SK-N-SH (cell line): ENCODE data around the gene GUCA1A. TPM values are rescaled to one million over a fixed set of nuclear protein-coding genes. Genes with fewer than 3 reads are reported as not detected.

Source experiments
- CTCF ChIA-PET: fragments of 300-600, 350-600 bp; formaldehyde crosslinking; extraction: SDS; loops from one replicate; lab custom pipeline; 2021; lab: Yijun Ruan, JAX
- POLR2A ChIA-PET: fragments of 350-600 bp; sonication (Branson Sonifier 250); formaldehyde crosslinking; extraction: SDS; loops from one replicate; lab custom pipeline; 2020; ENCODE audit warnings: antibody characterized with exemption, inconsistent platforms; lab: Yijun Ruan, JAX
- DNase-seq: peaks from one replicate; pipeline ENCODE4 v3.0.0; 2012
- H2AFZ ChIP-seq: fragments of 200-600 bp; sonication (generic); 2 replicates; pipeline ENCODE4 v1.8.1; 2016; ENCODE audit warnings: antibody characterized with exemption, mild to moderate bottlenecking, low read depth
- H3F3A ChIP-seq: fragments of 200-600 bp; sonication (generic); replicated peaks from 2 replicates; pipeline ENCODE3; 2016; ENCODE audit warnings: antibody characterized with exemption, mild to moderate bottlenecking; ENCODE audit not compliant: insufficient read depth
- H3K27ac ChIP-seq, 2 experiments: fragments of 200-500 bp in 1 of 2; fragments of 200-600 bp in 1 of 2; sonication (Bioruptor generic) in 1 of 2; sonication (generic), shearing (Covaris generic) in 1 of 2; 2 replicates each; pipeline versions ENCODE4 v1.5.1 to v1.6.1; 2014 to 2016; ENCODE audit warnings: low read depth in 2 of 2, inconsistent platforms in 1 of 2, low read length in 1 of 2, mild to moderate bottlenecking in 1 of 2, mixed read lengths in 1 of 2
- H3K27me3 ChIP-seq: fragments of 200-600 bp; sonication (generic), shearing (Covaris generic); 2 replicates; pipeline ENCODE4 v1.6.1; 2016; ENCODE audit warnings: mixed run types; ENCODE audit not compliant: insufficient read depth
- H3K36me3 ChIP-seq, 2 experiments: fragments of 200-500 bp in 1 of 2; fragments of 200-600 bp in 1 of 2; sonication (Bioruptor generic) in 1 of 2; sonication (generic) in 1 of 2; replicated peaks in 1 of 2; 2 replicates each; pipeline versions ENCODE3 to v1.5.1; 2014 to 2016; ENCODE audit warnings: low read length in 1 of 2, mild to moderate bottlenecking in 1 of 2; ENCODE audit not compliant: insufficient read depth in 2 of 2, control insufficient read depth in 1 of 2
- H3K4me1 ChIP-seq, 2 experiments: fragments of 200-500 bp in 1 of 2; fragments of 200-600 bp in 1 of 2; sonication (Bioruptor generic) in 1 of 2; sonication (generic), shearing (Covaris generic) in 1 of 2; 2 replicates each; pipeline versions ENCODE4 v1.5.1 to v1.6.1; 2014 to 2016; ENCODE audit warnings: low read depth in 1 of 2, low read length in 1 of 2, mixed run types in 1 of 2; ENCODE audit not compliant: insufficient read depth in 2 of 2, control insufficient read depth in 1 of 2
- H3K4me2 ChIP-seq: fragments of 200-600 bp; sonication (generic), shearing (Covaris generic); 2 replicates; pipeline ENCODE4 v1.6.1; 2017; ENCODE audit warnings: mixed run types
- H3K4me3 ChIP-seq, 2 experiments: fragments of 200-500 bp in 1 of 2; fragments of 200-600 bp in 1 of 2; sonication (Bioruptor generic) in 1 of 2; sonication (generic), shearing (Covaris generic) in 1 of 2; 2 replicates each; pipeline versions ENCODE4 v1.5.1 to v1.8.1; 2014 to 2016; ENCODE audit warnings: low read depth in 2 of 2, inconsistent platforms in 1 of 2, low read length in 1 of 2, mild to moderate bottlenecking in 1 of 2, mixed read lengths in 1 of 2, moderate library complexity in 1 of 2
- H3K79me2 ChIP-seq: fragments of 200-600 bp; sonication (generic); 2 replicates; pipeline ENCODE4 v1.8.1; 2017; ENCODE audit warnings: mild to moderate bottlenecking; ENCODE audit not compliant: insufficient read depth
- H3K9ac ChIP-seq: fragments of 200-600 bp; sonication (generic); 2 replicates; pipeline ENCODE4 v1.6.1; 2017; ENCODE audit warnings: mixed run types
- H3K9me2 ChIP-seq: fragments of 200-600 bp; sonication (generic); 2 replicates; pipeline ENCODE4 v1.6.1; 2017; ENCODE audit warnings: mixed run types
- H3K9me3 ChIP-seq: fragments of 200-600 bp; sonication (generic); 2 replicates; pipeline ENCODE4 v1.6.1; 2017; ENCODE audit warnings: mixed run types, mild to moderate bottlenecking, moderate library complexity
- H4K20me1 ChIP-seq: fragments of 200-600 bp; sonication (generic); 2 replicates; pipeline ENCODE4 v1.6.1; 2017; ENCODE audit warnings: mild to moderate bottlenecking, mixed run types; ENCODE audit not compliant: insufficient read depth
- EP300 ChIP-seq, 2 experiments: IDR thresholded peaks; 2 replicates each; pipeline versions ENCODE4 v1.4.0 to v1.6.1; 2012; ENCODE audit warnings: borderline replicate concordance in 1 of 2, low read depth in 1 of 2, low read length in 1 of 2
- FOSL2 ChIP-seq: IDR thresholded peaks from 2 replicates; pipeline ENCODE4 v1.4.0; 2012; ENCODE audit warnings: low read depth, mild to moderate bottlenecking, moderate library complexity, borderline replicate concordance
- FOXJ3 ChIP-seq: sonication (generic); formaldehyde crosslinking; IDR thresholded peaks from 2 replicates; pipeline ENCODE4 v1.5.1; 2020; ENCODE audit warnings: mild to moderate bottlenecking, missing genetic modification reagents
- GABPA ChIP-seq: IDR thresholded peaks from 2 replicates; pipeline ENCODE4 v1.4.0; 2012; ENCODE audit warnings: low read depth, mild to moderate bottlenecking
- GATA2 ChIP-seq: sonication (generic); formaldehyde crosslinking; IDR thresholded peaks from 2 replicates; pipeline ENCODE4 v1.5.0; 2020; ENCODE audit warnings: mild to moderate bottlenecking, missing genetic modification reagents
- JUND ChIP-seq: IDR thresholded peaks from 2 replicates; pipeline ENCODE4 v1.4.0; 2012
- MEF2A ChIP-seq: IDR thresholded peaks from 2 replicates; pipeline ENCODE4 v1.4.0; 2012; ENCODE audit warnings: low read depth, borderline replicate concordance
- MXI1 ChIP-seq: IDR thresholded peaks from 2 replicates; pipeline ENCODE4 v1.6.1; 2012; ENCODE audit warnings: mild to moderate bottlenecking, low read depth, low read length, improper control_type of control experiment
- NFIC ChIP-seq: IDR thresholded peaks from 2 replicates; pipeline ENCODE4 v1.4.0; 2012; ENCODE audit warnings: borderline replicate concordance
- NRF1 ChIP-seq: IDR thresholded peaks from 2 replicates; pipeline ENCODE4 v1.6.1; 2012; ENCODE audit warnings: low read depth, mild to moderate bottlenecking, low read length
- POLR2AphosphoS5 ChIP-seq: IDR thresholded peaks from 2 replicates; pipeline ENCODE4 v1.6.1; 2012; ENCODE audit warnings: low read depth, low read length
- RAD21 ChIP-seq: IDR thresholded peaks from 2 replicates; pipeline ENCODE4 v1.6.1; 2012; ENCODE audit warnings: mild to moderate bottlenecking, low read length
- RFX5 ChIP-seq: IDR thresholded peaks from 2 replicates; pipeline ENCODE4 v1.6.1; 2012; ENCODE audit warnings: mild to moderate bottlenecking, improper control_type of control experiment, low read length
- RXRA ChIP-seq: IDR thresholded peaks from 2 replicates; pipeline ENCODE4 v1.4.0; 2012; ENCODE audit warnings: low read depth, mild to moderate bottlenecking, borderline replicate concordance
- SIN3A ChIP-seq: IDR thresholded peaks from 2 replicates; pipeline ENCODE4 v1.6.1; 2012; ENCODE audit warnings: low read depth, mild to moderate bottlenecking, low read length, moderate library complexity, borderline replicate concordance
- TAF1 ChIP-seq: IDR thresholded peaks from 2 replicates; pipeline ENCODE4 v1.6.1; 2012; ENCODE audit warnings: low read depth, mild to moderate bottlenecking, low read length, moderate library complexity, borderline replicate concordance
- TEAD4 ChIP-seq: IDR thresholded peaks from 2 replicates; pipeline ENCODE4 v1.4.0; 2012; ENCODE audit warnings: mild to moderate bottlenecking, borderline replicate concordance; ENCODE audit not compliant: insufficient read depth
- WGBS: methylation state at CpG from one replicate; pipeline ENCODE4 v1.1.6; 2017; ENCODE audit warnings: low lambda C conversion rate; 5-methylcytosine and 5-hydroxymethylcytosine counted together
- polyA plus RNA-seq, 3 experiments: library from polyadenylated mRNA; depleted of rRNA; stranded (reverse); fragments of >200 nt; gene quantifications; 2 replicates each; pipeline ENCODE4 v1.2.3, GENCODE V29; 2012
- TF ChIP-seq, protein P1 (sequence below): fragments of 150-350 bp; IDR thresholded peaks from 2 replicates; pipeline ENCODE4 v1.6.1; 2017; ENCODE audit warnings: antibody characterized with exemption, low read length, low read depth, borderline replicate concordance
- TF ChIP-seq, protein P2 (sequence below): fragments of 150-350 bp; IDR thresholded peaks from 2 replicates; pipeline ENCODE4 v1.6.1; 2016; ENCODE audit warnings: mild to moderate bottlenecking, low read depth, low read length
- TF ChIP-seq, protein P3 (sequence below): IDR thresholded peaks from 2 replicates; pipeline ENCODE4 v1.4.0; 2012; ENCODE audit warnings: low read depth, borderline replicate concordance

GUCA1A gene
- polyA plus RNA-seq, 1 of the 3 experiments (the other 2 are of a cell fraction): 0.77 TPM

DNA sequence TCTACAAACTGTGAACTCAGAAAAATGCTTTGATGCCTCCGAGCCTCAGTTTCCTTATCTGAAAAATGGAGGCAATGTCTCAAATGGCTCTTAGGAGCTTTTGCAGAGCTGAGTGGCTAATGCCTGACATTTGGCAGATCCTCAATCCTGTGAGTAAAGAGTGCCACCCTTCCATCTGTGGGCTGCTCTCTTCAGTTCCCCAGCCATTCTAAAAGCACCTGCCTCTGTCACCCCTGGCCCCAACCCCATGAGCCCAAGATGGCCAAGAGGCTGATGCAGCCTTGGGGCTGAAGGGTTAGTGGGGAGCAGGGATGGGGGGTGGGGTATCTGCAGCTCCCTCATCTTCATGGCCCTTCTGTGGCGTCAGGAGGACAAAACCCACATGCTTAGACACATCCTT lies 14.5 kb upstream of the GUCA1A start:
- Histone ChIP-seq H3K79me2 (no peaks in the 10 kb centered on the region), H4K20me1 (no peaks in the 10 kb centered on the region), H3K9ac (no peak overlapping the region), H3K4me2 (no peak overlapping the region), H3K27ac (no peak overlapping the region), H3K36me3 (no peaks in the 10 kb centered on the region), H3K4me1 (peaks cover 0 to 11% of the 10 kb centered on the region in 2 experiments; a peak in 2 of 4 replicates), H3K9me3 (no peaks in the 10 kb centered on the region)
- POLR2A ChIA-PET: no interaction called here
- CTCF ChIA-PET: interaction anchor here (1.1 to 1.2 kb wide), 2 partner anchors 84 to 238 kb away, joined by 3 to 4 read pairs; partner anchors contain the start of genes BYSL and MED20
- no peak for DNase-seq
- no peak for TF ChIP-seq EP300 (IDR thresholded peaks at IDR 0.05; ENCODE audit: borderline replicate concordance in 1 of 2, low read depth in 1 of 2, low read length in 1 of 2)
- no peak for TF ChIP-seq FOSL2
- TF ChIP-seq JUND: no peak
- TF ChIP-seq RAD21: no peak
- TF ChIP-seq, protein P1, sequence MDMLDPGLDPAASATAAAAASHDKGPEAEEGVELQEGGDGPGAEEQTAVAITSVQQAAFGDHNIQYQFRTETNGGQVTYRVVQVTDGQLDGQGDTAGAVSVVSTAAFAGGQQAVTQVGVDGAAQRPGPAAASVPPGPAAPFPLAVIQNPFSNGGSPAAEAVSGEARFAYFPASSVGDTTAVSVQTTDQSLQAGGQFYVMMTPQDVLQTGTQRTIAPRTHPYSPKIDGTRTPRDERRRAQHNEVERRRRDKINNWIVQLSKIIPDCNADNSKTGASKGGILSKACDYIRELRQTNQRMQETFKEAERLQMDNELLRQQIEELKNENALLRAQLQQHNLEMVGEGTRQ: no peak
- TF ChIP-seq, protein P2, sequence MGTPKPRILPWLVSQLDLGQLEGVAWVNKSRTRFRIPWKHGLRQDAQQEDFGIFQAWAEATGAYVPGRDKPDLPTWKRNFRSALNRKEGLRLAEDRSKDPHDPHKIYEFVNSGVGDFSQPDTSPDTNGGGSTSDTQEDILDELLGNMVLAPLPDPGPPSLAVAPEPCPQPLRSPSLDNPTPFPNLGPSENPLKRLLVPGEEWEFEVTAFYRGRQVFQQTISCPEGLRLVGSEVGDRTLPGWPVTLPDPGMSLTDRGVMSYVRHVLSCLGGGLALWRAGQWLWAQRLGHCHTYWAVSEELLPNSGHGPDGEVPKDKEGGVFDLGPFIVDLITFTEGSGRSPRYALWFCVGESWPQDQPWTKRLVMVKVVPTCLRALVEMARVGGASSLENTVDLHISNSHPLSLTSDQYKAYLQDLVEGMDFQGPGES: no peak
- TF ChIP-seq, protein P3, sequence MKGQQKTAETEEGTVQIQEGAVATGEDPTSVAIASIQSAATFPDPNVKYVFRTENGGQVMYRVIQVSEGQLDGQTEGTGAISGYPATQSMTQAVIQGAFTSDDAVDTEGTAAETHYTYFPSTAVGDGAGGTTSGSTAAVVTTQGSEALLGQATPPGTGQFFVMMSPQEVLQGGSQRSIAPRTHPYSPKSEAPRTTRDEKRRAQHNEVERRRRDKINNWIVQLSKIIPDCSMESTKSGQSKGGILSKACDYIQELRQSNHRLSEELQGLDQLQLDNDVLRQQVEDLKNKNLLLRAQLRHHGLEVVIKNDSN: no peak
- TF ChIP-seq MXI1: no peak
- TF ChIP-seq NRF1: no peak
- no peak for TF ChIP-seq POLR2AphosphoS5
- no peak for TF ChIP-seq GABPA
- TF ChIP-seq MEF2A: no peak
- TF ChIP-seq RXRA: no peak
- TF ChIP-seq SIN3A: no peak
- no peak for TF ChIP-seq FOXJ3 (CRISPR knock-in tag)
- TF ChIP-seq GATA2 (CRISPR knock-in tag): no peak
- no peak for TF ChIP-seq NFIC
- no peak for TF ChIP-seq TEAD4
- no peak for TF ChIP-seq TAF1
- TF ChIP-seq RFX5: no peak
- TF ChIP-seq, all 33 proteins: peak for 0
- Histone ChIP-seq H3K27me3 (no peaks in the 10 kb centered on the region), H3K9me2 (no peaks in the 10 kb centered on the region), H3F3A (no peaks in the 10 kb centered on the region), H3K4me3 (no peak overlapping the region), H2AFZ (no peak overlapping the region)
- WGBS: 79% methylated on average over 2 of the region's 2 CpGs
